Measurements from ENCODE around the gene NUDT17.
A peak's percentile ranks its signal among the peaks of the same experiment; 100 is the strongest.

Gene NUDT17

DNA sequence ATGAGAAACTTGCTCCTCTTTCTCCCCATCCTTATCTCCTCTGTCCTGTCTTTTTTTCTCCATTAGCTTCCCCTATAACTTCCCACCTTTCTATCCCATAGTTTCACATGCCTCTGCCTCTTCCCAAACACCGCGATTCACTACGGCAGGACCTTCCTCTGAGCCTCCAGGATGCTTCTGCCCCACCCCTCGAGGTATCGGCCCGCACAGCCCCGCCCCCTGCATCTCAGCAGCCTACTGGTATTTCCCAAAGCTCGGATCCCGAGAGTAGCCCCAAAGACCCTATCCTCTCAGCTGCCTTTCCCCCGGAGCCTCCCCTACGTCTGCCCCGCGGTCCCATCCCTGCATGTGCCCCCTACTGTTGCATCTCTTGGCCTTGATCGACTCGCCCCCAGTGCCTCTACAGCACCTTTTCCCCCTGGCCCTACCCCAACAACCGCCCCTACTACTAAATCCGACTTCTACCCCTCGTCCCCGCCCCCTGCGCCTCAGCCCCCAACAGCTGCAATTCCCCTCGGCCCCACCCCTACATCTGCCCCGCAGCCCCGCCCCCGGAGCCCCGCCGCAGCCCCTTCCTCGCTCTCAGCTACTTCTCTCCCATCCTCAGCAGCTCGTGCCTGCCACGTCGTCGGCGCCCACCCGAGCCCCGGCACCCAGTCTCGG lies 12.9 kb downstream of the NUDT17 start:
- peak; percentile 70 for DNase-seq (ENCODE audit: low read depth)
- H3K4me3 ChIP-seq (ENCODE audit: low read depth, low read length), result peak overlapping the region; percentile 62
- TF ChIP-seq MYC (IDR thresholded peaks at IDR 0.05; ENCODE audit: low read depth, low read length) (no peak), POLR2A (IDR thresholded peaks at IDR 0.05; ENCODE audit: extremely low read depth, insufficient read length) (no peak)
- TF ChIP-seq, protein P1, sequence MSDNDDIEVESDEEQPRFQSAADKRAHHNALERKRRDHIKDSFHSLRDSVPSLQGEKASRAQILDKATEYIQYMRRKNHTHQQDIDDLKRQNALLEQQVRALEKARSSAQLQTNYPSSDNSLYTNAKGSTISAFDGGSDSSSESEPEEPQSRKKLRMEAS (IDR thresholded peaks at IDR 0.05; ENCODE audit: low read depth, low read length), result no peak
- TF ChIP-seq, protein P2, sequence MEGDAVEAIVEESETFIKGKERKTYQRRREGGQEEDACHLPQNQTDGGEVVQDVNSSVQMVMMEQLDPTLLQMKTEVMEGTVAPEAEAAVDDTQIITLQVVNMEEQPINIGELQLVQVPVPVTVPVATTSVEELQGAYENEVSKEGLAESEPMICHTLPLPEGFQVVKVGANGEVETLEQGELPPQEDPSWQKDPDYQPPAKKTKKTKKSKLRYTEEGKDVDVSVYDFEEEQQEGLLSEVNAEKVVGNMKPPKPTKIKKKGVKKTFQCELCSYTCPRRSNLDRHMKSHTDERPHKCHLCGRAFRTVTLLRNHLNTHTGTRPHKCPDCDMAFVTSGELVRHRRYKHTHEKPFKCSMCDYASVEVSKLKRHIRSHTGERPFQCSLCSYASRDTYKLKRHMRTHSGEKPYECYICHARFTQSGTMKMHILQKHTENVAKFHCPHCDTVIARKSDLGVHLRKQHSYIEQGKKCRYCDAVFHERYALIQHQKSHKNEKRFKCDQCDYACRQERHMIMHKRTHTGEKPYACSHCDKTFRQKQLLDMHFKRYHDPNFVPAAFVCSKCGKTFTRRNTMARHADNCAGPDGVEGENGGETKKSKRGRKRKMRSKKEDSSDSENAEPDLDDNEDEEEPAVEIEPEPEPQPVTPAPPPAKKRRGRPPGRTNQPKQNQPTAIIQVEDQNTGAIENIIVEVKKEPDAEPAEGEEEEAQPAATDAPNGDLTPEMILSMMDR (IDR thresholded peaks at IDR 0.05; ENCODE audit: low read depth, low read length), result no peak

DNA sequence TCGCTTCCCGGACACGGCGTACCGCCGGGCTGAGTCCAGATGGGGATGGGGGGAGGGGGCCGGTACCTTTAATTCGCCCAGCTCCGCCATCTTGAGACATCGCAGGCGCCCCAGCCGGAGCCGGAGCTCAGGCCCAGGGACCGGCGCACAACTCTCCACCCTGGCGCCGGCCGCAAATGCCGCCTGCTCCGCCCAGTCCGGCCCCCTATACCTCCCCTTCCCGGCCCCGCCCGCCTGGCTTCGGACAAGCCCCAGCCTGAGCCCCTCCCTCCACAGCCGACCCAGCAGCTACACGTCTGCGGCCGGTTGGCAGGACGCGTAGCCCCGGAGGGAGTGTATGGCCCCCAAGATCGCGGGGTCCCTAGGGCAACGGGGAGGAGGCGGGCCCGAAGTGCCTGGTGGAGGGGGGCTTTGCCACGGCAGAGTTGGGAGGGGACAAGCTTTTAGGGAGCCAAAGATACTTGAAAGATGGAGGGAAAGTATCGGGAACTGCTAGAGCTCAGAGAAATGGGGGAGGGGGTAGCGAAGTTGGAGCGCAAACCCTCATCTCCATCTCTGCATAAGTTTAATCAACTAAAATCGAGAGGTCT lies 13.6 kb downstream of the NUDT17 start, which contains the start of gene PIAS3:
Gene PIAS3, minus strand, starts transcription at position 181 of the 590 bp plus-strand sequence. Its CDS starts 91 bp downstream, at position 90.
- DNase-seq (ENCODE audit: low read depth), result peak; percentile 96
- H3K4me3 ChIP-seq (ENCODE audit: low read depth, low read length), result peak within 1 kb of the TSS; percentile 85
- TF ChIP-seq MYC (IDR thresholded peaks at IDR 0.05; ENCODE audit: low read depth, low read length), result no peak
- TF ChIP-seq, protein P1 (IDR thresholded peaks at IDR 0.05; ENCODE audit: low read depth, low read length), result no peak; the same call in 1 of the 2 replicates

DNA sequence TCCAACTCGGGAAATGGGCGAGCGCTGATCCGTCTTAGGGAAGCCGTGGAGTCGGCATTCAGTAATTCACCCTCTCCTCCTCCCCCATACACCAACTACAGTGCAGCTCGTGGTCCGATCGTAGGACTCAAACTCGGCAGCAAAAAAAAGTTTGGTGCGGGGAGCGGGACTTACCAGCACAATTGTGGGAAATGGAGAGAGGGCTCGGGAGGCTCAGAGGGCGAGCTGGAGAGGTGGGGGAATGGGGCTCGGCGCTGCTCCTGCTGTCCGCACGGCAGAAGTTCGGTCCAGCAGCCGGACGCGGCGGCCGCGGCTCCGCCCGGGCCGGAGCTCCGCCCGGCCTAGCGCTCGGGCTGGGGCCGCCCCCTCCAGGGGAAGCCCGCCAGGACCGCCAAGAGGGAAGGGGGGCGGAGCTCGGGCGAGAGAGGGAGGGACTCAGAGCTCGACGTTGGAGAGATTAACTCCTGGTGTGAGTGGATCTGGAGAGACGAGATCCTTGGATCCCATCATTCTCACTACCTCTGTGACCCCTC lies 14.1 kb downstream of the NUDT17 start:
- DNase-seq (ENCODE audit: low read depth), result peak; percentile 85
- peak; percentile 81 for TF ChIP-seq POLR2A (IDR thresholded peaks at IDR 0.05; ENCODE audit: extremely low read depth, insufficient read length)
- TF ChIP-seq, protein P2 (IDR thresholded peaks at IDR 0.05; ENCODE audit: low read depth, low read length), result no peak
- peak overlapping the region; percentile 85 for H3K4me3 ChIP-seq (ENCODE audit: low read depth, low read length)

DNA sequence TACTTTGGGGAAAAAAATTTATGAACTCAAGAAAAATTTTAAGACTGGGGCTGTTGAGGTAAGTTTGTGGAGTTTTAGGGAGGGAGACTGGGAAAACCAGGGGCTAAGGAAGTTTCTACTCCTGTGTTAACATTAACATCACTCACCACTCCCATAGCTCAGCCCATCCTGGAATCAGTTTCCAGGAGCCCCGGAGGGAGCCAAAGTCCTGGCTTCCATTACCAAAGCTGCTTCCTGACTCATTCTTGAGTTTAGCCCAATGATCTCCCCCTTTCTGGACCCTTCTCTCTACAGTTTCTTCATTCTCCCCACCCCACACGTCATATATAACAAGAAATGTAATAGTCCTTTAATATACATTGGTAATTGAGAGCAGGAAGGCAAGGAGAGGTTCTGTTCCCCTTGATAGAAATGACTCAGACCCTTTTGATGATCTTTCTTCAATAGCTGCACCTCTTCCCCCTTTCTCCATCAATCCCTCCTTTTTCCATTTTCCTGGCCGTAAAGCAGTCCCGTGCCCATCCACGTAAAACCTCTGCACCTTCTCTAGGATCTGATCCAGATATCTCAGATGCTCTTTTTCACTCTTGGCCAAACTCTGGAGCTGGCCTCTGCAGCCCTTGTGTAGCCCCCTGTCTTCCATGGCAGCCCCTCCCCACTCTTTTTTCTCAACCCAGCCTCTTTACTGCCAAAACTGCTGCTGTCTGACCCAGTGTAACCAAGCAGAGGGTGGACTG lies 18.0 kb downstream of the NUDT17 start:
- no peak overlapping the region for H3K4me3 ChIP-seq (ENCODE audit: low read depth, low read length)
- DNase-seq (ENCODE audit: low read depth), result no peak
- TF ChIP-seq, protein P2 (IDR thresholded peaks at IDR 0.05; ENCODE audit: low read depth, low read length), result no peak
- no peak for TF ChIP-seq POLR2A (IDR thresholded peaks at IDR 0.05; ENCODE audit: extremely low read depth, insufficient read length)
- TF ChIP-seq MYC (IDR thresholded peaks at IDR 0.05; ENCODE audit: low read depth, low read length), result no peak
- TF ChIP-seq, protein P1 (IDR thresholded peaks at IDR 0.05; ENCODE audit: low read depth, low read length), result no peak

DNA sequence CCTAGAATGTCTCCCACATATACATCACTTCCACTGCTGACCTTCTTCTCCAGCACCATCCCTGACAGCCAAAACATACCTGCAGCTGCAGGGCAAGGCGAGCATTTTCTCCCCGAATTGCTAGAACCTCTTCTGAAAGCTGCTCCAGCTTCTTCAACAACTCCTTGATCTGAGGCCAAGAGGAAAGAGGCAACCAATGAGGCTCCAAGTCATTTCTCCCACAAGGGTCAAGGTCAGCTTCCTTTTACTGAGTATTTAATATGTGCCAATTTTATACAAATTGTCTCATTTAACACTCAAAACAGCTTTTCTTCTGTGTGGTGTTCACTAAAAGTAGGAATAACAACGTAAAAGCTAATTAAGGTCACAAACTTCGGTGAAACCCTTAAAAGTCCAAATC lies 22.8 kb downstream of the NUDT17 start:
- H3K4me3 ChIP-seq (ENCODE audit: low read depth, low read length), result no peak overlapping the region
- no peak for DNase-seq (ENCODE audit: low read depth)
- TF ChIP-seq POLR2A (IDR thresholded peaks at IDR 0.05; ENCODE audit: extremely low read depth, insufficient read length), result no peak
- TF ChIP-seq, protein P1 (IDR thresholded peaks at IDR 0.05; ENCODE audit: low read depth, low read length), result no peak
- TF ChIP-seq, protein P2 (IDR thresholded peaks at IDR 0.05; ENCODE audit: low read depth, low read length), result no peak
- TF ChIP-seq MYC (IDR thresholded peaks at IDR 0.05; ENCODE audit: low read depth, low read length), result no peak
